ENCODE data around the gene FBP2.

- TF ChIP-seq POLR2A (IDR thresholded peaks at IDR 0.05; ENCODE audit: low read length), result no peak
- no peak for TF ChIP-seq GATA1 (IDR thresholded peaks at IDR 0.05; ENCODE audit: low read depth, low read length)
Measured at GRCh38 chr9:94568972-94569712, 24.5 kb downstream of the FBP2 start.
